HG02678 (cell line): ENCODE results near the gene RTL5.

Experiments
- ATAC-seq: cut with Tn5 transposase; IDR thresholded peaks from one replicate; pipeline ENCODE4 v1.9.1; 2021; ENCODE audit warnings: mild to moderate bottlenecking, moderate library complexity; ENCODE audit not compliant: unreplicated experiment

RTL5 gene

DNA sequence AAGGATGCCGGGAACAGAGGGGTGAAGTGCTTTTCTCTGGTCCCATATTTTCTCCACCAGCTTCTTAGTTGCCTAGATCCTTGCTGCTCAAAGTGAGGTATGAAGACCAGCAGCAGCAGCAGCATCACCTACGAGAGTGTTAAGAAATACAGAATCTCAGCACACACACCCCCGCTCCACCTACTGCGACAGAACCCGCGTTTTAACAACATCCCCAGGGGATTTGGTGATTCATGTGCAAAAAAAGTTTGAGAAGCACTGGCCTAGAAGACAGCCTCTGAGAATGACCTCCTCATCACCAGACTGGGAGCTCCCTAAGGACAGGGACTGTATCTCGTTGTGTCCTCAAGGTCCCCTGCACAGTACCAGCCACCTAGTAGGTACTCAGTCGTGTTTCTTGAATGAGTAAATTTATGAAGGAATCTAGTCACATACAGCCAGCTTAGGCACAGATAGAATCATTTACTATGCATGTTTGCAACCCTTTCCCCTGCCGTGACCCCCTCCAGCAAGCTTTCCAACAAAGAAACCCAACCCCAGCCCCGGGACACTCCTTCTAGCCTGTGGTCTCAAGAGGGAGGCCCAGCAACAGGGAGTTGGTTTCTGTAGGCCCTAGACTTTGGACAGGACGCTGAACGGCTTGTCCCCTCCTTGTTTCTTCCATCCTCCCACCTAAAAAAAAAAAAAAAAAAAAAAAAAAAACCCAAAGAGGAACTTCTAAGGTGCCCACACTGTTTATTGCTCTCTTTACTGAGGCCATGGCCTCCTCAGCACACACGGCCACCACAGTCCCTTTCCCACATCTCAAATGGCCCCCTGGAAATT is 21.5 kb downstream of the RTL5 start:
- ATAC-seq = no peak

DNA sequence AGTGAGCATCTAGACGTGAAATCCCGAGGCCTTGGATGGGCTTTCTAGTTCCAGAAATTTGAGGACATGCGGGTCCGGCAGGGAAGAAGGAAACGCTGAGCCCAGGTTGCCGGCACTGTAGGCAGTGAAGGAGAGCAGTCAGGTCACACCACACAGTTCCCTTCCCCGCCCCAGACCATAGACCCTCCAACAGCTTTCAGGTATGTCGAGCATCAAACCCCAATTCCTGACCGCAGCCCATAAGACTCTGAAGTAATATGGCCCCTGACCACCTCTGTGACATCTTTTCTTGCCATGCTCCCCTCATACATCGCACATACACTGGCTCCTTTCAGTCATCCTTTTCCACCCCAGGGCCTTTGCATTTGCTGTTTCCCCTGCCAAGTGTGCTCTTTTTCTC is 23.0 kb downstream of the RTL5 start:
- ATAC-seq = no peak

DNA sequence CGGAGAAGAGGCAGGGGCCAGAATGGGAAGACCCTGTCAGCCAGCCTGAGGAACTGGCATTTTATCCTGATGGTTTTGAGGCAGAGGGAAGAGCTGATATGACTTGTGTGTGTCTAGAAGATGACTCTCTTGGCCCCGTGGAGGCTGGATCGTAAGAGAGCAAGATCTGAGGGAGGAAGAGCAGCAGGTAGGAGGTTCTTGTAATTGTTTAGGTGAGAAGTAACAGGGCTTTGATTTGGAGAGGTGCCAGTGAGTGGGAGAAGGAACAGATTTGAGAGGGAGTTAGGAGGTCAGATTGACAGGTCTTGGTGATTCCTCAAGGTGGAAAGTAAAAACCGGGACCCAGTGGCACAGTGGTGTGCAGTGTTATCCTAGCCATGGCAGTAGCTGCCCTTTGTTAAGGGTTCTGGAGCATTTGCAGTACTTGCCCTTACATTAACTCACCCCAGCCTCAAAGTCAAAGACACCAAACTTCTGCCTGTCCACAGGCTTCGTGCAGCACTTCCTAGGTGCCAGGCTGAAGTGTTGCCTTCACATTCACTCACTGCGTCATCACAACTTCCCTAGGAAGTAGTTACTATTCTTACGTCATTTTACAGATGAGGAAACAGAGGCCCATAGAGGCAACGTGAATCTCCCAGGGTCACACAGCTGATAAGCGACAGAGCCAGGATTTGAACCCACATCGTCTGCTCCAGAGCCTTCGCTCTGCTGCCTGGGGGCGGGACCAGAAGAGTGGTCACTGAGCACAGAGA is 23.7 kb downstream of the RTL5 start:
- no peak for ATAC-seq

GRCh38 chrX:72107320-72107719 is 24.4 kb downstream of the RTL5 start:
- no peak for ATAC-seq

GRCh38 chrX:72105436-72105835 is 26.3 kb downstream of the RTL5 start:
- ATAC-seq = no peak

DNA sequence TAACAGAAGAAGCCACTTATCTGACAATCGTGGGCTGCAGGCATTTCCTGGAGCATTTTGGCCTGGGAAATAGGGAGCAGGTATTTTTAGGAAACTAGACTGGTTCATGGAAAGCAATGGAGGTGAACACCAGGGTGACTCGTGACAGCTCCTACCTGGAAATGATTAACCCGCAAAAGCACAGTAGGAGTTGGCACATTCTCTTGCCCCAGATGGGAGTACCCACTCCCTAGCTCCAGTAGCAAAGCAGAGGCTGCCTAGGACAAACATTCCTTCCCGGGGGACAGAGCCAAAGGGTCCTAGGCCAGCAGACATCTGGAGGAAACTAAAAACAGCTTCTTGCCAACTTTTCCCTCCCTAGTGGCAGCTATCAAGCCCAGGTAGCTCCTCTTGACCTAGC is 29.0 kb downstream of the RTL5 start:
- no peak for ATAC-seq

DNA sequence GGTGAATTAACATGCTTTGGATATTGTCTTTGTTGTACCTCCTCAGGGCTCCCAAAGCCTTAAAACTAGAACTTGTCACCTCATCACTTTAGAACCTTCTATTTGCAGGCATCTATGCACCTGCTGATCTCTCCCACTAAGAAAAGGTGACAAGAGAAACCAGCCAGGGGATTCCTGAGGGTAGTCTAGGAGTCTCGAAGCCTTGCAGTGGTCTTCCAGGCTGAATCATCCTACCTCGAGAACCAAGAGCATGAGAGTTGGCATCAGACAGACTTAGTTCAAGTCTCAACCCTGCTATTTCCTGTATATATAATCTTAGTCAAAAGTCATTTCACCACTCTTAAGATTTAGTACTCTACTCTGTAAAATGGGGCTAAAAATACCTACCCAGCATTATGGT is 29.6 kb downstream of the RTL5 start:
- no peak for ATAC-seq

DNA sequence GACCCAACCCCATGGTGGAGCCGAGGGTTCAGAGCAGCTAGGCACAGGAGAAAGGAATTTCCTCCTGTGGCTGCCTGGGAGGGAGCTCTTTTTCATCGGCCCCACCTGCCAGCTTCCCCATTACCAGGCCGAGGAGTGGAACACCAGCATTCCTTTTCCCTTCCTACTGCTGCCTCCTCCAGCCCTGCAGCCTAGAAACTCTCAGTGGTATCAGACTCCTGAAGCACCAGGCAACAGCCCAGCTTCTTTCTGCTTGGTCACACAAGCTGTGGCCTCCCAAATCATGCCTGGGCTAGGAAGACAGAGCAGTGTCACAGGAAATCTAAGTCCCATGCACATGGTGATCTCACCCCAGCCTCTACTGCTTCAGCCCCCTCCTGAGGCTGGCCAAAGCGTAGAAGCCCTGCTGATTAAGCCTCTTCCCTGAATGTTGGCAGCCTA is 30.1 kb downstream of the RTL5 start:
- no peak for ATAC-seq

DNA sequence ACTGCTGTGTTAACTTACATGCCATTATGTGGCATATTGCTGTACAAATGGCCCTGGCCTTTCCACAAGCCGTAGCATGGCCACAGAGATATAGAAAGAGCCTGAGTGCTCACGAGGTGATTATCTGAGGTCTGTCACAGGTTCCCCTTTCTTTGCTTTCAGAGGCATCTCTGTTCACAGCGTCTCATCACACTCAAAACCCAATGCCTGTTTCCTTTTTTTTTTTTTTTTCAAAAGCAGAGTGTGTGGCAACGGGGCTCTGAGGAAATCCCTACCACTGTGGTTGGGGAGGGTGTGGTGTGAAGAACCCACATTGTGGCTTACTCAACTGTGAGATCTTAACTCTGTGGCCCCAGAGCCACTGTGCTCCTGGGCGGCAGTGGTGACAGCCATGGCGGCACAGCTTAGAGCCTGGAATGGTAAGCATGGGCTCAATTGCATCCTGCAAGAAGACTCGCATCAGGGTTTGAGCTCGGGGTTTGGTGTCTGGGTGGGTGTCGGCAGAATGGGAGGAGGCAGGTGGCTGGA is 30.8 kb downstream of the RTL5 start:
- ATAC-seq = peak; percentile 82

DNA sequence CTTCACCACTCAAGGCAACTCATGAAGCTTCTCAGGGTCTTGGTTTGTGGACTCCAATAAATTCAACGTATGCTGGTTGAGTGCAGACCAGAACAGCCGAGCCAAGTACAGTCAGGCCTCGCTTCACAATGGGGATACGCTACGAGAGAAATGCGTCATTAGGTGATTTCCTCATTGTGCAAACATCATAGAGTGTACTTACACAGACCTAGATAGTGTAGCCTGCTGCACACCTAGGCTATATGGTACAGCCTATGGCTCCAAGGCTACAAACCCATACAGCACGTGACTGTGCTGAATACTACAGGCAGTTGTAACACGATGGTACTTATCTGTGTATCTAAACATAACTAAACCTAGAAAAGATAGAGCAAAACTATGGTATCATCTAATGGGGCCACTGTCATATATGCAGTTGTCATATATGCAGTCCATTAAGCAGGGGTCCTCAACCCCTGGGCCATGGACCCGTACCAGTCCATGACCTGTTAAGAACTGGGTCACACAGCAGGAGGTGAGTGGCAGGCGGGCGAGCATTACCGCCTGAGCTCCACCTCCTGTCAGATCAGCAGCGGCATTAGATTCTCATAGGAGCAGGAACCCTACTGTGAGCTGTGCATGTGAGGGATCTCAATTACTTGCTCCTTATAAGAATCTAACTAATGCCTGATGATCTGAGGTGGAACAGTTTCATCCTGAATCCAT is 31.5 kb downstream of the RTL5 start:
- no peak for ATAC-seq

GRCh38 chrX:72097098-72097497 is 34.6 kb downstream of the RTL5 start:
- ATAC-seq = no peak

DNA sequence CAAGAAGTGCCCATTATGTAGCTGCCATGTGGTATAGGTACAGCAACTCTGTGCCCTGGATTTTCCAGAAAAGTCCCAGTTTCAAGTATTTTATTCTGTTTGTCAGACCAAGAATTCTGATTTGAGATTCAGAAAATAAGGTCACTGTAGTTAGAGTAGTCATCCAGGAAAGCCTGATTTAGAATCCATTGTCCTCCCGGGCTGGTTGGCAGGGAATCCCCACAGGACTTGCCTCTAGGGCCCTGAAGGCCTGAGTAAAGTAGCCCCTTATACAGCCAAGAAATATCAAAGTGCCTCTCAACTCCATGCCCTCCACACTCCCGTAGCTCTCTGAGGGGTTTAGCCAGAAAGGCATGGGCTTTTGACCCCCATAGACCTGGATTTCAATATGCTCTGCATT is 36.3 kb downstream of the RTL5 start:
- ATAC-seq = no peak

GRCh38 chrX:72094894-72095293 is 36.8 kb downstream of the RTL5 start:
- ATAC-seq = peak; percentile 88

DNA sequence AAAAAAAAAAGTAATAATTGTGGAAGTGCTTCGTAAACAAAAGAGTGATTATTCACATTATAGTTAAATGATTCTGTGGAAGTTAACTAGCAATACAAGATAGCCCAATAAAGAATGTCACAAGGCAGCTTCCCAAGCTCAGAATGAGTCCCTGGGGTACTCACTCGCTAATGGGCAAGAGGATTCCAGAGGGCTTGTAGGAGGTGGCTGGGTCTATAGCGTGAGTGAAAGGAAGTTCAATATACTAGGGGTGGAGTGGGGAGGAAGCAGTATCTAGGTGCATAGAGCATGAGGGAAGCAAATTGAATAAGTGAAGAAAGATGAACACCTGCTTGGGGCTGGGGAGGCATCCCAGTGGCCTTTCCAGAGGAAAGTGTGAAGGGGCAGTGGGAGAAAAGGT is 42.5 kb downstream of the RTL5 start:
- no peak for ATAC-seq

DNA sequence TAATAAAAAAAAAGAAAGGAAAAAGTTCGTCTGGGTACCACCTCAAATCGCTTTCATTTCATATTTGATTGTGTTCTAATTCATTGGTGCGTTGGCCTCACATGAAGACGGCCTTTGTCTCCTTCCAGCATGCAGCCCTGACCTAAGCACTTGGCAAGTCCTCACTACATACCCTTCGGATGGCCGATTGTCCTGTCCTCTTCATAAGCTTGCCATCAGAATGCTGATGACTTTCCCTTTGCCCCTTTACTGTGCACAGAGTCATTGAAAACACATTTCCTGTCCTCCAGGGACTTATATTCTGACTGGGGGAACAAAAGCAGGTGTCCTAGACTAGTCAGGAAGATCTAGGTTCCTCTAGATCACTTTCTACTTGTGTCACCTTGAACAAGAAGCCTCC is 43.0 kb downstream of the RTL5 start:
- ATAC-seq = no peak

- no peak for ATAC-seq
Measured at GRCh38 chrX:72086995-72087394, 44.7 kb downstream of the RTL5 start.

DNA sequence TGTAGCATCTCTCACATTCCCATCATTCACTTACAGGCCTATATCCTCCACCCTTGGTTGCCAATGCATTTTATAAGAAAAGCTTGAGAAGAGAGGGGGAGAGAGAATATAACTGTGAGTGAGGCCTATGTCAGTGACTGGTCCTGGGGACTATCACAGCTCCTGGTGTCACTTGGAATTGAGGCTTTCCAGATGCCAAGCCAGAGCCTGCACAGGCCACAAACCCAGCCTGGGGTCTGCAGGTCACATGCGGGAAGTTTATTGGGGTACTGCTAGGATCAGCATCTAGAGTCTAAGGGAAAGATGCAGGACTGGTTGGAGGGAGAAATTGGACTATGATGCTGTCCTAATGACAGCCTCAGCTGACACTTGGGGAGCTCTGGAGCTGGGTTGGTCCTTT is 47.6 kb downstream of the RTL5 start:
- no peak for ATAC-seq

- no peak for ATAC-seq
Measured at GRCh38 chrX:72083291-72083690, 48.4 kb downstream of the RTL5 start.

GRCh38 chrX:72081605-72082320 is 50.0 kb downstream of the RTL5 start:
- ATAC-seq = no peak

DNA sequence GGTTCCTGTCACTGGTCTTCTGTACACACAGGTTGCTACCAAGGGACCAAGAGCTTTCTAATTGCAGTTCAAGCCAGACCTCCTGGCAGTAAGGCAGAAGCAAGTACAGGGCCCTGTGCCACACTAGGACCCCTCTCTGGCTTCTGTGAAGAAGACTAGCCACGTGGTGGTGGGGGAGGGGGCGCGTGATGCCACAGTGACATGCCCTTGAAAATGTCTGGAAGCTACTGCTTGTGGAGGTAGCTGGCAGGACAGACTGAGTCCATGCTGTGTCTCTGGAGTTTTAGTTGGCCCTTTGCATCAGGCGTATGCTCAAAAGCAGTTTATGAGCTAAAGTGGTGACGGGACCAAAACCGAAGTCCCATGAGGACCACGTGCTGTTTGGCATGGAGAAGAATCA is 50.9 kb downstream of the RTL5 start:
- no peak for ATAC-seq

DNA sequence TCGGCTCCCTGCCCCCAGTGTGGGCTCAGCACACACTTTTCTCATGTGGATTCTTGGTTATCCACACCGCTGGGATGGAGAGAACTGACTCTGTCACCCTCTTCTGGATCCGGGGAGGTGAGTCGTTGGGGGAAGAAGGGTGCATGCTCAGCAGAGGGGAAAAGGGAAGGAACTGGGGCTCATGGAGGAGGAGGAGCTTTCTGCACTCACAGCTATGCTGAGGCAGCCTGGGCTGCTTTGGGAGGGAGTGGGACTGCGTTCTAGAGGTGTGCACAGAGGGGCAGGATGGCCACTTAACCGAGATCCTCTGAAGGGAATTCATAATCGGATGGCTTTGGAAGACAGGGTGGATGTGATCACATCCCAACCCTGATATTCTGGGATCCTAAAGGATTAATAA is 51.6 kb downstream of the RTL5 start:
- no peak for ATAC-seq
